DND-41 (cell line): Measurements from ENCODE around the gene RMI2.

Experiments
- ATAC-seq: fragments of 200-7000 bp; cut with Tn5 transposase; 3 replicates; pipeline ENCODE4 v1.9.1; 2021; ENCODE audit warnings: low read depth; ENCODE audit not compliant: insufficient read depth
- DNase-seq: peaks from one replicate; pipeline ENCODE4 v3.0.0-alpha.2; 2020
- H2AFZ ChIP-seq: 2 replicates; pipeline ENCODE4 v1.6.0; 2012; ENCODE audit warnings: low read depth, low read length
- H3K27ac ChIP-seq: 2 replicates; pipeline ENCODE4 v1.5.1; 2012; ENCODE audit warnings: low read length, inconsistent platforms
- H3K27me3 ChIP-seq: fragments of 200-600 bp; sonication (generic); 2 replicates; pipeline ENCODE4 v1.6.0; 2012; ENCODE audit warnings: low read length, mild to moderate bottlenecking, inconsistent platforms; ENCODE audit not compliant: insufficient read depth, poor library complexity
- H3K36me3 ChIP-seq: 2 replicates; pipeline ENCODE4 v1.5.1; 2012; ENCODE audit warnings: low read length, inconsistent platforms; ENCODE audit not compliant: insufficient read depth
- H3K4me1 ChIP-seq: 2 replicates; pipeline ENCODE4 v1.5.1; 2012; ENCODE audit warnings: mild to moderate bottlenecking, low read length; ENCODE audit not compliant: insufficient read depth
- H3K4me2 ChIP-seq: 2 replicates; pipeline ENCODE4 v1.6.0; 2012; ENCODE audit warnings: mild to moderate bottlenecking, moderate library complexity, low read length, inconsistent platforms; ENCODE audit not compliant: insufficient read depth
- H3K4me3 ChIP-seq, 2 experiments: fragments of 200-600 bp in 1 of 2; shearing (Covaris generic) in 1 of 2; 2 replicates each; pipeline ENCODE4 v1.5.1; 2012 to 2016; ENCODE audit warnings: inconsistent platforms in 2 of 2, low read length in 2 of 2, mild to moderate bottlenecking in 2 of 2, low read depth in 1 of 2, moderate library complexity in 1 of 2
- H3K79me2 ChIP-seq: 2 replicates; pipeline ENCODE4 v1.6.0; 2012; ENCODE audit warnings: low read length, inconsistent platforms; ENCODE audit not compliant: insufficient read depth
- H3K9ac ChIP-seq: 2 replicates; pipeline ENCODE4 v1.6.0; 2012; ENCODE audit warnings: low read depth, mild to moderate bottlenecking, inconsistent platforms, low read length, moderate library complexity
- H3K9me3 ChIP-seq: 2 replicates; pipeline ENCODE4 v1.5.1; 2012; ENCODE audit warnings: low read length, moderate library complexity, mild to moderate bottlenecking, inconsistent platforms; ENCODE audit not compliant: insufficient read depth, severe bottlenecking
- H4K20me1 ChIP-seq: 2 replicates; pipeline ENCODE4 v1.6.0; 2012; ENCODE audit warnings: low read length; ENCODE audit not compliant: insufficient read depth
- CTCF ChIP-seq: IDR thresholded peaks from 2 replicates; pipeline ENCODE4 v1.5.1; 2012; ENCODE audit warnings: borderline replicate concordance, low read length, moderate library complexity, mild to moderate bottlenecking; ENCODE audit not compliant: poor library complexity, severe bottlenecking; ENCODE audit errors: extremely low read depth
- EZH2 ChIP-seq: IDR thresholded peaks from 3 replicates; pipeline ENCODE4 v1.6.1; 2012; ENCODE audit warnings: borderline replicate concordance, low read depth, mild to moderate bottlenecking, moderate library complexity, low read length, inconsistent platforms; ENCODE audit not compliant: severe bottlenecking

The RMI2 gene

GRCh38 chr16:11326737-11327276 is 18.5 kb upstream of the RMI2 start:
- H3K27ac ChIP-seq: no peak overlapping the region
- H2AFZ ChIP-seq: no peak overlapping the region
- no peaks in the 10 kb centered on the region for H3K27me3 ChIP-seq
- H4K20me1 ChIP-seq: peaks cover 3% of the 10 kb centered on the region; the same call in 1 of the 2 replicates
- peaks cover 17% of the 10 kb centered on the region for H3K4me1 ChIP-seq
- H3K4me2 ChIP-seq: no peak overlapping the region
- no peak for TF ChIP-seq CTCF
- TF ChIP-seq EZH2: no peak
- no peak overlapping the region for H3K9ac ChIP-seq
- H3K36me3 ChIP-seq: no peaks in the 10 kb centered on the region
- no peaks in the 10 kb centered on the region for H3K79me2 ChIP-seq
- no peaks in the 10 kb centered on the region for H3K9me3 ChIP-seq
- ATAC-seq: no peak
- H3K4me3 ChIP-seq: no peak overlapping the region
- no peak for DNase-seq

- no peak overlapping the region for H3K4me2 ChIP-seq
- H3K36me3 ChIP-seq: no peaks in the 10 kb centered on the region
- H3K4me1 ChIP-seq: peaks cover 17% of the 10 kb centered on the region
- H2AFZ ChIP-seq: no peak overlapping the region
- H3K27ac ChIP-seq: no peak overlapping the region
- H3K9me3 ChIP-seq: no peaks in the 10 kb centered on the region
- TF ChIP-seq CTCF: no peak
- TF ChIP-seq EZH2: no peak
- ATAC-seq (no peak), DNase-seq (no peak)
- no peaks in the 10 kb centered on the region for H3K27me3 ChIP-seq
- no peak overlapping the region for H3K4me3 ChIP-seq
- H3K9ac ChIP-seq: no peak overlapping the region
- H3K79me2 ChIP-seq: no peaks in the 10 kb centered on the region
- peaks cover 3% of the 10 kb centered on the region; the same call in 1 of the 2 replicates for H4K20me1 ChIP-seq
Observed at GRCh38 chr16:11327277-11328171, 17.7 kb upstream of the RMI2 start.

GRCh38 chr16:11328172-11329070 is 16.8 kb upstream of the RMI2 start:
- peaks cover 17% of the 10 kb centered on the region for H3K4me1 ChIP-seq
- H4K20me1 ChIP-seq: peaks cover 3% of the 10 kb centered on the region; the same call in 1 of the 2 replicates
- TF ChIP-seq EZH2 (no peak), CTCF (peak; percentile 45)
- H3K4me3 ChIP-seq: no peak overlapping the region
- no peaks in the 10 kb centered on the region for H3K9me3 ChIP-seq
- H3K27ac ChIP-seq: peak overlapping the region; percentile 61; the same call in 1 of the 2 replicates
- ATAC-seq (peak; percentile 93), DNase-seq (peak; percentile 73)
- no peak overlapping the region for H3K9ac ChIP-seq
- peak overlapping the region; percentile 34; the same call in 1 of the 2 replicates for H3K4me2 ChIP-seq
- H3K36me3 ChIP-seq: no peaks in the 10 kb centered on the region
- H2AFZ ChIP-seq: no peak overlapping the region
- H3K27me3 ChIP-seq: no peaks in the 10 kb centered on the region
- no peaks in the 10 kb centered on the region for H3K79me2 ChIP-seq
